Endothelial cell of umbilical vein (primary cell): Measurements from ENCODE around the gene FGF12. TPM values are rescaled to one million over a fixed set of nuclear protein-coding genes. Genes with fewer than 3 reads are reported as not detected.

Experiments
- BruUV-seq: library from RNA; stranded (reverse); fragments of 400-500 nt; replicated peaks from 2 replicates; lab custom pipeline; 2021; lab: Mats Ljungman, UMichigan
- CTCF ChIA-PET: fragments of 300-600, 350-600 bp; sonication (Branson Sonifier 250); formaldehyde crosslinking; loops from one replicate; lab custom pipeline; 2021; ENCODE audit warnings: antibody characterized with exemption, inconsistent platforms; lab: Charles Lee
- POLR2A ChIA-PET: fragments of 300-600, 350-600 bp; sonication (Branson Sonifier 250); formaldehyde crosslinking; loops from one replicate; lab custom pipeline; 2021; ENCODE audit warnings: antibody characterized with exemption, inconsistent platforms; lab: Charles Lee
- DNase-seq: peaks from one replicate; pipeline ENCODE4 v3.0.0-alpha.2; 2011; ENCODE audit warnings: low read depth, low spot score
- FAIRE-seq: peaks from 2 replicates; lab custom pipeline; 2011; peaks lifted over from hg19 to GRCh38; lab: Jason Lieb, UNC
- H2AFZ ChIP-seq: 2 replicates; pipeline ENCODE4 v1.6.0; 2012; ENCODE audit warnings: low read depth, low read length, control low read depth, inconsistent platforms
- H3K27ac ChIP-seq: 2 replicates; pipeline ENCODE4 v1.5.1; 2011; ENCODE audit warnings: low read depth, mild to moderate bottlenecking, control low read depth, low read length, moderate library complexity; ENCODE audit not compliant: insufficient read depth
- H3K27me3 ChIP-seq, 2 experiments: 2 replicates each; pipeline versions ENCODE4 v1.6.0 to v1.6.1; 2011; ENCODE audit warnings: low read length in 2 of 2, mixed read lengths in 1 of 2; ENCODE audit not compliant: control insufficient read depth in 2 of 2, insufficient read depth in 2 of 2
- H3K36me3 ChIP-seq, 2 experiments: 2 replicates in 1 of 2; 3 replicates in 1 of 2; pipeline ENCODE4 v1.5.1; 2011; ENCODE audit warnings: low read length in 2 of 2, mild to moderate bottlenecking in 1 of 2, moderate library complexity in 1 of 2; ENCODE audit not compliant: control insufficient read depth in 2 of 2, insufficient read depth in 2 of 2; ENCODE audit errors: extremely low read depth in 1 of 2
- H3K4me1 ChIP-seq: 3 replicates; pipeline ENCODE4 v1.5.1; 2011; ENCODE audit warnings: mild to moderate bottlenecking, low read length; ENCODE audit not compliant: control insufficient read depth, insufficient read depth; ENCODE audit errors: extremely low read depth
- H3K4me2 ChIP-seq: 2 replicates; pipeline ENCODE4 v1.6.1; 2011; ENCODE audit warnings: low read length, control low read depth, mixed read lengths; ENCODE audit not compliant: insufficient read depth
- H3K4me3 ChIP-seq, 3 experiments: fragments of 200-600 bp in 1 of 3; sonication (generic), shearing (Covaris generic) in 1 of 3; replicated peaks in 1 of 3; 2 replicates each; pipeline ENCODE4 v1.5.1; 2011 to 2016; ENCODE audit warnings: control low read depth in 3 of 3, low read length in 3 of 3, mild to moderate bottlenecking in 2 of 3, inconsistent platforms in 1 of 3, low read depth in 1 of 3, moderate library complexity in 1 of 3; ENCODE audit not compliant: insufficient read depth in 1 of 3
- H3K79me2 ChIP-seq: 2 replicates; pipeline ENCODE4 v1.6.0; 2012; ENCODE audit warnings: low read length, inconsistent platforms; ENCODE audit not compliant: control insufficient read depth, insufficient read depth
- H3K9ac ChIP-seq: replicated peaks from 2 replicates; pipeline ENCODE3; 2011; ENCODE audit warnings: low read length, control low read depth; ENCODE audit not compliant: insufficient read depth; ENCODE audit errors: extremely low read depth
- H3K9me1 ChIP-seq: replicated peaks from 3 replicates; pipeline ENCODE4 v1.6.0; 2011; ENCODE audit warnings: mild to moderate bottlenecking, low read length; ENCODE audit not compliant: control insufficient read depth, insufficient read depth; ENCODE audit errors: extremely low read depth
- H3K9me3 ChIP-seq: replicated peaks from 2 replicates; pipeline ENCODE4 v1.5.1; 2012; ENCODE audit warnings: low read length, inconsistent platforms; ENCODE audit not compliant: control insufficient read depth, insufficient read depth
- H4K20me1 ChIP-seq: replicated peaks from 2 replicates; pipeline ENCODE3; 2011; ENCODE audit warnings: mild to moderate bottlenecking, low read length; ENCODE audit not compliant: control insufficient read depth, insufficient read depth; ENCODE audit errors: extremely low read depth
- EZH2 ChIP-seq: IDR thresholded peaks from 2 replicates; pipeline ENCODE4 v1.6.1; 2012; ENCODE audit warnings: borderline replicate concordance, low read depth, mild to moderate bottlenecking, moderate library complexity, low read length, inconsistent platforms; ENCODE audit not compliant: severe bottlenecking
- FOS ChIP-seq: IDR thresholded peaks from 2 replicates; pipeline ENCODE4 v1.6.1; 2011; ENCODE audit warnings: mild to moderate bottlenecking, low read length, moderate library complexity, borderline replicate concordance; ENCODE audit not compliant: insufficient read depth
- GATA2 ChIP-seq: IDR thresholded peaks from 2 replicates; pipeline ENCODE4 v1.7.0; 2011; ENCODE audit warnings: low read depth, mild to moderate bottlenecking, moderate library complexity, mixed read lengths, low read length; ENCODE audit not compliant: insufficient read length, insufficient read depth
- JUN ChIP-seq: IDR thresholded peaks from 2 replicates; pipeline ENCODE4 v1.6.1; 2011; ENCODE audit warnings: borderline replicate concordance, low read depth; ENCODE audit not compliant: insufficient read length, insufficient read depth
- MYC ChIP-seq: IDR thresholded peaks from one replicate; pipeline ENCODE4 v1.6.1; 2011; ENCODE audit warnings: mild to moderate bottlenecking, low read depth, low read length
- POLR2A ChIP-seq: IDR thresholded peaks from 2 replicates; pipeline ENCODE4 v1.6.1; 2012; ENCODE audit warnings: low read depth, mild to moderate bottlenecking, control low read depth, low read length
- POLR2AphosphoS5 ChIP-seq: IDR thresholded peaks from 2 replicates; pipeline ENCODE4 v1.6.1; 2012; ENCODE audit warnings: low read depth, mild to moderate bottlenecking, control low read depth, low read length, moderate library complexity; ENCODE audit not compliant: insufficient read depth
- dilution Hi-C: fragments of 300-500 bp; cut with MboI; formaldehyde crosslinking; loops from one replicate; pipeline ENCODE4 v1.15.0; 2019; ENCODE audit warnings: low sequenced_read_pairs; ENCODE audit not compliant: extremely low pct_ligation_motif_present
- intact Hi-C: fragments of 100-400 bp; cut with micrococcal nuclease; formaldehyde crosslinking; loops from one replicate; pipeline ENCODE4 v1.10.0; 2022
- polyA plus RNA-seq, 4 experiments: library from polyadenylated mRNA; depleted of rRNA in 3 of 4; stranded (reverse) in 3 of 4; unstranded in 1 of 4; fragments of >200 nt; gene quantifications; 2 replicates each; pipeline versions ENCODE4 v1.2.1 to v1.2.3, GENCODE V29; 2011 to 2012; ENCODE audit warnings: missing spikeins in 1 of 4
- total RNA-seq: library from RNA; stranded (reverse); gene quantifications from 2 replicates; pipeline ENCODE4 v1.2.3, GENCODE V29; 2021
- TF ChIP-seq, protein P1 (sequence below), 2 donors: IDR thresholded peaks; 1 replicate in 1 of 2; 2 replicates in 1 of 2; pipeline ENCODE4 v1.5.1; 2011; ENCODE audit warnings: low read length in 2 of 2, mild to moderate bottlenecking in 2 of 2, moderate library complexity in 2 of 2, control low read depth in 1 of 2, inconsistent platforms in 1 of 2, low read depth in 1 of 2; ENCODE audit not compliant: insufficient read depth in 1 of 2; ENCODE audit errors: extremely low read depth in 1 of 2
- TF ChIP-seq, protein P2 (sequence below): IDR thresholded peaks from 2 replicates; pipeline ENCODE4 v1.6.1; 2011; ENCODE audit not compliant: insufficient read depth, insufficient read length

Gene FGF12
- total and polyA plus RNA-seq, 2 donors (not counting 3 experiments of a cell fraction or from before 2014, with no cell fraction given): 0.72 to 2.5 TPM

DNA sequence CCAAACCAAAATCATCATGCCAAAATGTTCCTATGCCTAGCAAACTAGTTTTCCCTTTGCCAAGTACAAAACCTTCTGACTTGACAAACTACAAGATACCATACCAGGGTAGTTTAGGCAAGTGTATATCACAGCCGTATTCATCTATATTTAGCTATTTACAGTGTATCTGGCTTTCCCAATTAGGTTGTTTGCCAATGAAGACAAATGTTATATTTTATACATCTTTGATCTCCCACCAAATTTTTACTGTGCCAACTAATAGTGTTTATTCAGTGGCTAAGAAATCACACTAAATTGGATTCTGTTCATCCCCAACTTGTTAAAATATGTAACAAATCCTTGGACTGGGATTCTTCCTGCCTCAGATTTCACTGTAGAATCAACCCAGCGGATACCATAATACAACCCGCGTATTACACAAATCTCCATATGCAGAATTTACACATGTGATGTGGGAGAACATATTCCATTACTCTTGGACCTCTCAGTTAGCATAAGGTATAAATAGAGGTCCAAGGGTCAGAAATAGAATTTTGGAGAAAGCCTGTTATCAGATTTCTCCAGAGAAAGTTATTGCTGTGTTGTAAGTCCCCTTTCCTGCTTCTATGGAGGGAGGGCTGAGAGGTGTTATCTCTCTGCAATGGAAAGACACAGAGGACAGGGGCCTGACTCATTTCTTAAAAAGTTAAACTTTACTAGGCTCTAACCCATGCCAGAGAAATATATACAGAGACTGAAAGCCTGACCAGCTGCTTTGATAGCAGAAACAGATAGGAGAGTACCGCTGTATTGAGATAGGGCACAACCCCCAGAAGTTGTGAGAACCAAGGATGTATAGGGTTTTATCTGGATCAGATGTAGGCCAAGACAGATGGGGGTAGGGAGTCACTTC, 467.0 kb downstream of the FGF12 start:
- Histone ChIP-seq H3K4me2 (no peak overlapping the region), H3K9me1 (no peaks in the 10 kb centered on the region), H2AFZ (no peak overlapping the region), H4K20me1 (no peaks in the 10 kb centered on the region), H3K27me3 (no peaks in the 10 kb centered on the region), H3K79me2 (no peaks in the 10 kb centered on the region), H3K9ac (no peak overlapping the region), H3K36me3 (no peaks in the 10 kb centered on the region), H3K9me3 (no peaks in the 10 kb centered on the region), H3K27ac (no peak overlapping the region), H3K4me3 (no peak overlapping the region), H3K4me1 (no peaks in the 10 kb centered on the region)
- DNase-seq (no peak), FAIRE-seq (no peak)
- intact Hi-C loops (no loop called here), dilution Hi-C loops (no loop called here)
- ChIA-PET CTCF (interaction anchor here (1.4 kb wide), 2 partner anchors 184 to 189 kb away, joined by 3 to 4 read pairs; no protein-coding TSS in a partner anchor), POLR2A (no interaction called here)
- BruUV-seq: no TSS peak
- no peak for TF ChIP-seq POLR2A
- no peak for TF ChIP-seq MYC
- no peak for TF ChIP-seq GATA2
- TF ChIP-seq JUN: no peak

DNA sequence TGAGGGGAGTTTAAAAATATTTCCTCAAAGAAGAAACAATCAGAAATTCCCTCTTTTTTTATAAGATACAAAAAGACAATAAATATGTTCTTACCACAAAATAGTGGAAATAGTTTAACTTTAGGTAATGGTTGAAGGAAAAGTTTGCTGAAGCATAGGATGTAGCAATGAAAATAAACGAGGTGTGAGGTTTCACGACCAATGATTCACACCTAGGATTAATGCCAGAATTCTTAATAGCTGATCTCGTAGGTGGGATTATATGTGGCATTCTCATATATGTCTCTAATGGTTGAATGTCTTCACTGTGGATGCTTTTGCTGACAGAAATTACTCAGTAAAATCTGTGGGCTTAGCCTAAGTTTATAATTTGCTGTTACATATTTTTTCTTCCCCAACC, 467.7 kb downstream of the FGF12 start:
- intact Hi-C loops: no loop called here
- H3K9ac ChIP-seq: no peak overlapping the region
- ChIA-PET CTCF (interaction anchor here (1.4 kb wide), 2 partner anchors 184 to 189 kb away, joined by 3 to 4 read pairs; no protein-coding TSS in a partner anchor), POLR2A (no interaction called here)
- H3K9me3 ChIP-seq: no peaks in the 10 kb centered on the region
- H3K27me3 ChIP-seq: no peaks in the 10 kb centered on the region
- no peaks in the 10 kb centered on the region for H4K20me1 ChIP-seq
- H3K79me2 ChIP-seq: no peaks in the 10 kb centered on the region
- FAIRE-seq (no peak), DNase-seq (no peak)
- H3K4me1 ChIP-seq: no peaks in the 10 kb centered on the region
- TF ChIP-seq GATA2: no peak
- no peak for TF ChIP-seq POLR2A
- TF ChIP-seq FOS: no peak
- TF ChIP-seq, protein P1, sequence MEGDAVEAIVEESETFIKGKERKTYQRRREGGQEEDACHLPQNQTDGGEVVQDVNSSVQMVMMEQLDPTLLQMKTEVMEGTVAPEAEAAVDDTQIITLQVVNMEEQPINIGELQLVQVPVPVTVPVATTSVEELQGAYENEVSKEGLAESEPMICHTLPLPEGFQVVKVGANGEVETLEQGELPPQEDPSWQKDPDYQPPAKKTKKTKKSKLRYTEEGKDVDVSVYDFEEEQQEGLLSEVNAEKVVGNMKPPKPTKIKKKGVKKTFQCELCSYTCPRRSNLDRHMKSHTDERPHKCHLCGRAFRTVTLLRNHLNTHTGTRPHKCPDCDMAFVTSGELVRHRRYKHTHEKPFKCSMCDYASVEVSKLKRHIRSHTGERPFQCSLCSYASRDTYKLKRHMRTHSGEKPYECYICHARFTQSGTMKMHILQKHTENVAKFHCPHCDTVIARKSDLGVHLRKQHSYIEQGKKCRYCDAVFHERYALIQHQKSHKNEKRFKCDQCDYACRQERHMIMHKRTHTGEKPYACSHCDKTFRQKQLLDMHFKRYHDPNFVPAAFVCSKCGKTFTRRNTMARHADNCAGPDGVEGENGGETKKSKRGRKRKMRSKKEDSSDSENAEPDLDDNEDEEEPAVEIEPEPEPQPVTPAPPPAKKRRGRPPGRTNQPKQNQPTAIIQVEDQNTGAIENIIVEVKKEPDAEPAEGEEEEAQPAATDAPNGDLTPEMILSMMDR (IDR thresholded peaks at IDR 0.05; ENCODE audit: extremely low read depth in 1 of 2, insufficient read depth in 1 of 2, low read depth in 1 of 2, low read length in 2 of 2): no peak
- no peak for TF ChIP-seq JUN
- no peak for TF ChIP-seq POLR2AphosphoS5
- TF ChIP-seq, protein P2, sequence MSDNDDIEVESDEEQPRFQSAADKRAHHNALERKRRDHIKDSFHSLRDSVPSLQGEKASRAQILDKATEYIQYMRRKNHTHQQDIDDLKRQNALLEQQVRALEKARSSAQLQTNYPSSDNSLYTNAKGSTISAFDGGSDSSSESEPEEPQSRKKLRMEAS: no peak
- no peak for TF ChIP-seq MYC
- no peak for TF ChIP-seq EZH2
- no peaks in the 10 kb centered on the region for H3K9me1 ChIP-seq
- BruUV-seq: no TSS peak
- H2AFZ ChIP-seq: no peak overlapping the region
- dilution Hi-C loops: no loop called here
- no peak overlapping the region for H3K4me2 ChIP-seq
- no peak overlapping the region for H3K27ac ChIP-seq
- H3K4me3 ChIP-seq: no peak overlapping the region
- no peaks in the 10 kb centered on the region for H3K36me3 ChIP-seq
